ENCODE data around the gene RNASE7.
"Not testable (repeated sequence)": the region's sequence is repeated elsewhere in the genome, so short reads cannot be mapped to it uniquely, and the experiment has no call there.

Gene RNASE7

GRCh38 chr14:21023817-21024584 is 18.2 kb upstream of the RNASE7 start:
- no peak for DNase-seq (ENCODE audit: low read depth, low spot score)

- DNase-seq (ENCODE audit: low read depth, low spot score), result peak; percentile 65
Measured at GRCh38 chr14:21024585-21025370, 17.4 kb upstream of the RNASE7 start, which contains the start of gene NDRG2. TSS of gene NDRG2 (minus strand) at chr14:21025061. CDS start at chr14:21023315, 1,746 bp downstream.

GRCh38 chr14:21025371-21026273 is 16.5 kb upstream of the RNASE7 start:
- peak; percentile 28 for DNase-seq (ENCODE audit: low read depth, low spot score)

- no peak for DNase-seq (ENCODE audit: low read depth, low spot score)
Measured at GRCh38 chr14:21026274-21026987, 15.7 kb upstream of the RNASE7 start.

- DNase-seq (ENCODE audit: low read depth, low spot score), result no peak
Measured at GRCh38 chr14:21026988-21027315, 15.2 kb upstream of the RNASE7 start.

- no peak for DNase-seq (ENCODE audit: low read depth, low spot score)
Measured at GRCh38 chr14:21029917-21030316, 12.2 kb upstream of the RNASE7 start, which contains the start of gene TPPP2. TSS of gene TPPP2 (plus strand) at chr14:21030217. CDS start at chr14:21030582, 365 bp downstream.

GRCh38 chr14:21030531-21030930 is 11.6 kb upstream of the RNASE7 start:
- DNase-seq (ENCODE audit: low read depth, low spot score), result no peak

- no peak for DNase-seq (ENCODE audit: low read depth, low spot score)
Measured at GRCh38 chr14:21032326-21033132, 9.6 kb upstream of the RNASE7 start.

- no peak for DNase-seq (ENCODE audit: low read depth, low spot score)
Measured at GRCh38 chr14:21033133-21033698, 8.9 kb upstream of the RNASE7 start.

GRCh38 chr14:21034707-21035106 is 7.5 kb upstream of the RNASE7 start, which contains the start of gene RNASE13:
TSS of gene RNASE13 (minus strand) at chr14:21034807. CDS start at chr14:21034288, 519 bp downstream.
- no peak for DNase-seq (ENCODE audit: low read depth, low spot score)

- DNase-seq (ENCODE audit: low read depth, low spot score), result no peak
Measured at GRCh38 chr14:21036751-21037150, 5.4 kb upstream of the RNASE7 start.

GRCh38 chr14:21037156-21037555 is 5.0 kb upstream of the RNASE7 start:
- DNase-seq (ENCODE audit: low read depth, low spot score), result no peak

- DNase-seq (ENCODE audit: low read depth, low spot score), result peak; percentile 46
Measured at GRCh38 chr14:21038441-21039422, 3.4 kb upstream of the RNASE7 start.

- DNase-seq (ENCODE audit: low read depth, low spot score), result peak; percentile 74
Measured at GRCh38 chr14:21039585-21040369, 2.4 kb upstream of the RNASE7 start.

- DNase-seq (ENCODE audit: low read depth, low spot score), result no peak
Measured at GRCh38 chr14:21040370-21040925, 1.7 kb upstream of the RNASE7 start.

- DNase-seq (ENCODE audit: low read depth, low spot score), result not testable (repeated sequence)
Measured at GRCh38 chr14:21040941-21041340, 1.2 kb upstream of the RNASE7 start.

GRCh38 chr14:21042918-21043317 is 756 bp downstream of the RNASE7 start:
- peak; percentile 51 for DNase-seq (ENCODE audit: low read depth, low spot score)

All from astrocyte of the hippocampus (primary cell).